Smooth muscle cell (in vitro differentiated cells): Measurements from ENCODE around the gene PPP1R13L. TPM values are rescaled to one million over a fixed set of nuclear protein-coding genes. Genes with fewer than 3 reads are reported as not detected.

ENCODE experiments used
- DNase-seq: peaks from one replicate; lab custom pipeline; 2025; ENCODE audit not compliant: unreplicated experiment; lab: John Stamatoyannopoulos, UW
- H2AFZ ChIP-seq: fragments of 200-600 bp; sonication (generic); 2 replicates; pipeline ENCODE4 v1.6.0; 2016; ENCODE audit warnings: antibody characterized with exemption, low read depth, mild to moderate bottlenecking
- H3F3A ChIP-seq: fragments of 200-600 bp; sonication (generic); 2 replicates; pipeline ENCODE4 v1.6.0; 2017; ENCODE audit warnings: antibody characterized with exemption, low read depth
- H3K27ac ChIP-seq: fragments of 200-600 bp; sonication (generic); 2 replicates; pipeline ENCODE4 v1.5.1; 2016; ENCODE audit warnings: low read depth, mild to moderate bottlenecking
- H3K27me3 ChIP-seq: fragments of 200-600 bp; sonication (generic); 2 replicates; pipeline ENCODE4 v1.6.1; 2016; ENCODE audit warnings: low read depth, mild to moderate bottlenecking
- H3K36me3 ChIP-seq: fragments of 200-600 bp; sonication (generic); 2 replicates; pipeline ENCODE4 v1.5.1; 2016; ENCODE audit warnings: low read depth
- H3K4me1 ChIP-seq: fragments of 200-600 bp; sonication (generic); 2 replicates; pipeline ENCODE4 v1.5.1; 2016; ENCODE audit warnings: low read depth
- H3K4me2 ChIP-seq: fragments of 200-600 bp; sonication (generic); 2 replicates; pipeline ENCODE4 v1.6.0; 2016; ENCODE audit warnings: mild to moderate bottlenecking
- H3K4me3 ChIP-seq: fragments of 200-600 bp; sonication (generic); 2 replicates; pipeline ENCODE4 v1.5.1; 2016; ENCODE audit warnings: mild to moderate bottlenecking
- H3K79me2 ChIP-seq: fragments of 200-600 bp; sonication (generic); 2 replicates; pipeline ENCODE4 v1.6.0; 2016; ENCODE audit warnings: low read depth, mild to moderate bottlenecking
- H3K9ac ChIP-seq: fragments of 200-600 bp; sonication (generic); 2 replicates; pipeline ENCODE4 v1.6.0; 2016; ENCODE audit warnings: low read depth
- H3K9me3 ChIP-seq: fragments of 200-600 bp; sonication (generic); replicated peaks from 2 replicates; pipeline ENCODE4 v1.5.1; 2016; ENCODE audit warnings: low read depth
- H4K20me1 ChIP-seq: fragments of 200-600 bp; sonication (generic); 2 replicates; pipeline ENCODE4 v1.6.0; 2016; ENCODE audit warnings: low read depth
- WGBS: methylation state at CpG from one replicate; pipeline ENCODE4 v1.1.7; 2016; ENCODE audit warnings: low lambda C conversion rate; 5-methylcytosine and 5-hydroxymethylcytosine counted together
- polyA plus RNA-seq: library from polyadenylated mRNA; unstranded; fragments of >200 nt; fragmentation: Nextera tagmentation; extraction: Ambion mirVana; gene quantifications from 2 replicates; pipeline ENCODE4 v1.2.1, GENCODE V29; 2016
- total RNA-seq: library from RNA; depleted of rRNA; stranded (reverse); fragments of >200 nt; gene quantifications from 2 replicates; pipeline ENCODE4 v1.2.3, GENCODE V29; 2014
- TF ChIP-seq, protein P1 (sequence below): fragments of 200-600 bp; sonication (generic); IDR thresholded peaks from 2 replicates; pipeline ENCODE4 v1.5.1; 2017; ENCODE audit warnings: borderline replicate concordance, mild to moderate bottlenecking, antibody characterized with exemption; ENCODE audit not compliant: insufficient read depth, poor library complexity, severe bottlenecking

The PPP1R13L gene
- total and polyA plus RNA-seq, 2 experiments from 2014 or later: 28.1 to 66.4 TPM

DNA sequence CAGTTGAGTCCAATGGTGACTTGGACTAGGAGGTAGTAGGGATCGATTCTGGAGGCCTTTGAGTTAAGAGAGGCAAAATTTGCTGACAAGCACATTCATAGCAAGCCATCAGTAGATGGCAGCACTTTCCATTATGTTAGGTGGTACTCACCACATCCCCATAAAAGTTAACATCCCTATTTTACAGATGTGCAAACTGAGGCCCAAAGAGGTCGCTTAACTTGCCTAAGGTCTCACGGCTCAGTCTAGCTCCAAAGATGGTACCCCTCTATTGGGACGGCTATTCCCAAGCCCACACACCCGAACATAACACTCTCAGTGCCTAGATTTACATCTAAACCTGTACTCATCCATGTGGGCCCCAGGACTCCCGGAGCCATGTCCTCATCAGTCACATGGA lies 41.4 kb upstream of the PPP1R13L start:
- TF ChIP-seq, protein P1, sequence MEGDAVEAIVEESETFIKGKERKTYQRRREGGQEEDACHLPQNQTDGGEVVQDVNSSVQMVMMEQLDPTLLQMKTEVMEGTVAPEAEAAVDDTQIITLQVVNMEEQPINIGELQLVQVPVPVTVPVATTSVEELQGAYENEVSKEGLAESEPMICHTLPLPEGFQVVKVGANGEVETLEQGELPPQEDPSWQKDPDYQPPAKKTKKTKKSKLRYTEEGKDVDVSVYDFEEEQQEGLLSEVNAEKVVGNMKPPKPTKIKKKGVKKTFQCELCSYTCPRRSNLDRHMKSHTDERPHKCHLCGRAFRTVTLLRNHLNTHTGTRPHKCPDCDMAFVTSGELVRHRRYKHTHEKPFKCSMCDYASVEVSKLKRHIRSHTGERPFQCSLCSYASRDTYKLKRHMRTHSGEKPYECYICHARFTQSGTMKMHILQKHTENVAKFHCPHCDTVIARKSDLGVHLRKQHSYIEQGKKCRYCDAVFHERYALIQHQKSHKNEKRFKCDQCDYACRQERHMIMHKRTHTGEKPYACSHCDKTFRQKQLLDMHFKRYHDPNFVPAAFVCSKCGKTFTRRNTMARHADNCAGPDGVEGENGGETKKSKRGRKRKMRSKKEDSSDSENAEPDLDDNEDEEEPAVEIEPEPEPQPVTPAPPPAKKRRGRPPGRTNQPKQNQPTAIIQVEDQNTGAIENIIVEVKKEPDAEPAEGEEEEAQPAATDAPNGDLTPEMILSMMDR: peak; percentile 24
- no peak overlapping the region for H3K4me3 ChIP-seq
- no peaks in the 10 kb centered on the region for H3K36me3 ChIP-seq
- H3K4me2 ChIP-seq: no peak overlapping the region
- no peaks in the 10 kb centered on the region for H3K9me3 ChIP-seq
- H3K79me2 ChIP-seq: no peaks in the 10 kb centered on the region
- no peak for DNase-seq
- no peak overlapping the region for H2AFZ ChIP-seq
- peaks cover 10% of the 10 kb centered on the region for H3K4me1 ChIP-seq
- peaks cover 17% of the 10 kb centered on the region for H3F3A ChIP-seq
- no peak overlapping the region for H3K9ac ChIP-seq
- no peaks in the 10 kb centered on the region for H4K20me1 ChIP-seq
- no peaks in the 10 kb centered on the region for H3K27me3 ChIP-seq
- 84% methylated on average over 6 of the region's 6 CpGs for WGBS
- peak overlapping the region; percentile 22 for H3K27ac ChIP-seq

DNA sequence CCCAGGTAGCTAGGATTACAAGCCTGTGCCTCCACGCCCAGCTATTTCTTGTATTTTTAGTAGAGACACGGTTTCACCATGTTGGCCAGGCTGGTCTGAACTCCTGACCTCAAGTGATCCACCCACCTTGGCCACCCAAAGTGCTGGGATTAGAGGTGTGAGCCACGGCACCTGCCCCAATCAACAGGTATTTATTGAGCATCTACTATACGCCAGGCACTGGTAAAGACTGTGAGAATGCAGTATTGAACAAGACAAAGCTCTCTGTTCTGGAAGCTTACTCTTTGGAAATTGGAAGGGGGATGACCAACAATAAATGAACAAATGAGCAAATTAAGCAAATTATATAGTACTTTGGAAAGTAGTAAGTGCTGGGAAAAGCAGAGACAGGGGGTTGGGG lies 40.3 kb upstream of the PPP1R13L start:
- Histone ChIP-seq H3F3A (peaks cover 25% of the 10 kb centered on the region), H3K27me3 (no peaks in the 10 kb centered on the region), H4K20me1 (no peaks in the 10 kb centered on the region), H3K9me3 (no peaks in the 10 kb centered on the region), H3K27ac (peak overlapping the region; percentile 99), H2AFZ (no peak overlapping the region), H3K36me3 (no peaks in the 10 kb centered on the region), H3K9ac (no peak overlapping the region), H3K4me2 (no peak overlapping the region), H3K4me3 (no peak overlapping the region), H3K79me2 (no peaks in the 10 kb centered on the region), H3K4me1 (peaks cover 8% of the 10 kb centered on the region)
- TF ChIP-seq, protein P1: no peak
- no peak for DNase-seq
- 94% methylated on average over 4 of the region's 4 CpGs for WGBS

DNA sequence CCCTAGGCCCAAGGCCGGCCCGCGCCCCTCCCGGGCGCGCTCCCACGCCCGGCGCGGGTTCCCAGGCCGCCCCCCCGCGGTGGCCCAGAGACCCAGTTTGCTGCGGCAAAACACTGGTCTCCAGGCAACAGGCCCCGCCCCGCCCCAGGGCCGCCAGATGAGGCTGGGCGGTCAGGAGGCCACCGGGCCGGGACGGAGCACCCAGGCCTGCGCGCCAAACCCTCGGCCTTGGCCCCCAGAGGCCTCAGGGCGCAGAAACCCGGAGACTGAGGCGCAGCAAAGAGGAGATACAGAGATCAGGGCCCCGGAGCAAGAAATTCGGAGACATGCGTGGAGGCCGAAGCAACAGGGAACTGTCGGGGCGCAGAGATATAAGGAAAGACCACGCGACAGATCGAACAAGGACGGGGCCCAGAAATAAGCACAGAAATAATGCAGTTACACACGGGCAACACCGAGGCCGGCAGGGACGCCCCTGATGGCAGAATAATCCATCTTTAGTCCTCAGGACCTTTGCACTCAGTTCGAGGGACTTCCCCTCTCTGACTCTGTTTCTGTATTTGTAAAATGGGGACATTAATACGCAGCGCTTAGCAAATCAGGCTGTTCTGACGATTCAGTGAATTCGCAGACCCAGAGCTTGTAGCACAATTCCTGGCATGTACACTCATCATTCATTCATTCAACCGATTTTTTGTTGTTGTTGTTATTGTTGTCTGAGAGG lies 39.6 kb upstream of the PPP1R13L start:
- H3K4me3 ChIP-seq: peak overlapping the region; percentile 64
- H3K4me1 ChIP-seq: peaks cover 5% of the 10 kb centered on the region
- peak; percentile 75 for DNase-seq
- WGBS: 22% methylated on average over 39 of the region's 47 CpGs
- H3K27ac ChIP-seq: peak overlapping the region; percentile 99
- H3K9me3 ChIP-seq: no peaks in the 10 kb centered on the region
- H2AFZ ChIP-seq: no peak overlapping the region
- H3K36me3 ChIP-seq: no peaks in the 10 kb centered on the region
- peak overlapping the region; percentile 96 for H3K4me2 ChIP-seq
- H3F3A ChIP-seq: peaks cover 27% of the 10 kb centered on the region
- peak overlapping the region; percentile 99 for H3K9ac ChIP-seq
- TF ChIP-seq, protein P1: no peak
- H3K27me3 ChIP-seq: no peaks in the 10 kb centered on the region
- no peaks in the 10 kb centered on the region for H3K79me2 ChIP-seq
- no peaks in the 10 kb centered on the region for H4K20me1 ChIP-seq
